ENCODE results near the gene ANKRD44. TPM values are rescaled to one million over a fixed set of nuclear protein-coding genes. Genes with fewer than 3 reads are reported as not detected.

The ANKRD44 gene
- total RNA-seq, 1 experiment from 2014 or later, result 2.4 TPM

GRCh38 chr2:197332641-197333040 is 22.1 kb upstream of the ANKRD44 start:
- ChIA-PET CTCF (no interaction called here), POLR2A (ENCODE audit: unreplicated experiment) (no interaction called here)
- H3K36me3 ChIP-seq (ENCODE audit: low read depth, low read length), result no peaks in the 10 kb centered on the region
- TF ChIP-seq EZH2 (IDR thresholded peaks at IDR 0.05; ENCODE audit: low read length, unreplicated experiment) (no peak), EZH2phosphoT487 (IDR thresholded peaks at IDR 0.05; ENCODE audit: borderline replicate concordance, low read length) (no peak), CTCF (conservative IDR thresholded peaks at IDR 0.05; ENCODE audit: low read depth, low read length) (no peak)
- H3K79me2 ChIP-seq (ENCODE audit: low read length), result no peaks in the 10 kb centered on the region
- H3F3A ChIP-seq (ENCODE audit: low read length, unreplicated experiment), result no peaks in the 10 kb centered on the region
- no TSS peak for BruUV-seq (replicated peaks)
- no peak overlapping the region for H3K4me2 ChIP-seq (ENCODE audit: low read length)
- H3K27me3 ChIP-seq (ENCODE audit: low read length), result no peaks in the 10 kb centered on the region
- H3K27ac ChIP-seq (ENCODE audit: low read length), result no peak overlapping the region
- DNase-seq, result no peak
- no peak overlapping the region for H3K4me3 ChIP-seq (ENCODE audit: low read length)
- no peak overlapping the region for H2AFZ ChIP-seq (ENCODE audit: low read length)
- no peaks in the 10 kb centered on the region for H3K9me2 ChIP-seq (replicated peaks; ENCODE audit: low read length)
- H4K20me1 ChIP-seq (ENCODE audit: low read length), result no peaks in the 10 kb centered on the region
- intact Hi-C loops (cut with micrococcal nuclease), result no loop called here
- no peak for ATAC-seq
- H3K9me3 ChIP-seq (ENCODE audit: low read length), result no peaks in the 10 kb centered on the region
- H3K9ac ChIP-seq (ENCODE audit: low read length), result no peak overlapping the region
- H3K4me1 ChIP-seq (ENCODE audit: insufficient read depth, low read length), result no peaks in the 10 kb centered on the region

- Histone ChIP-seq H3K9ac (ENCODE audit: low read length) (no peak overlapping the region), H3K9me3 (ENCODE audit: low read length) (no peaks in the 10 kb centered on the region), H2AFZ (ENCODE audit: low read length) (no peak overlapping the region), H3K27me3 (ENCODE audit: low read length) (peaks cover 7% of the 10 kb centered on the region; the same call in 1 of the 2 replicates), H3K79me2 (ENCODE audit: low read length) (no peaks in the 10 kb centered on the region), H3K27ac (ENCODE audit: low read length) (no peak overlapping the region), H3K36me3 (ENCODE audit: low read depth, low read length) (no peaks in the 10 kb centered on the region), H3K4me3 (ENCODE audit: low read length) (no peak overlapping the region), H3K9me2 (replicated peaks; ENCODE audit: low read length) (no peaks in the 10 kb centered on the region), H3K4me1 (ENCODE audit: insufficient read depth, low read length) (no peaks in the 10 kb centered on the region), H4K20me1 (ENCODE audit: low read length) (no peaks in the 10 kb centered on the region), H3K4me2 (ENCODE audit: low read length) (no peak overlapping the region), H3F3A (ENCODE audit: low read length, unreplicated experiment) (no peaks in the 10 kb centered on the region)
- no TSS peak for BruUV-seq (replicated peaks)
- DNase-seq, result no peak
- POLR2A ChIA-PET (ENCODE audit: unreplicated experiment), result no interaction called here
- ATAC-seq, result no peak
- intact Hi-C loops (cut with micrococcal nuclease), result loop anchor here (2.0 kb wide), 1 partner anchor 448 kb away; no protein-coding TSS in a partner anchor
- no peak for TF ChIP-seq EZH2 (IDR thresholded peaks at IDR 0.05; ENCODE audit: low read length, unreplicated experiment)
- TF ChIP-seq CTCF (conservative IDR thresholded peaks at IDR 0.05; ENCODE audit: low read depth, low read length), result no peak
- CTCF ChIA-PET, result interaction anchor here (0.6 kb wide), 1 partner anchor 238 kb away, joined by 4 read pairs; no protein-coding TSS in a partner anchor
Observed at GRCh38 chr2:197328461-197328860, 17.9 kb upstream of the ANKRD44 start.

GRCh38 chr2:197327472-197328098 is 17.0 kb upstream of the ANKRD44 start:
- H3K36me3 ChIP-seq (ENCODE audit: low read depth, low read length), result no peaks in the 10 kb centered on the region
- ChIA-PET CTCF (no interaction called here), POLR2A (ENCODE audit: unreplicated experiment) (interaction anchor here (0.6 kb wide), 1 partner anchor 66 kb away, joined by 6 read pairs; no protein-coding TSS in a partner anchor)
- intact Hi-C loops (cut with micrococcal nuclease), result loop anchor here (2.0 kb wide), 1 partner anchor 449 kb away; no protein-coding TSS in a partner anchor
- DNase-seq (no peak), ATAC-seq (no peak)
- H3K4me2 ChIP-seq (ENCODE audit: low read length), result no peak overlapping the region
- H4K20me1 ChIP-seq (ENCODE audit: low read length), result no peaks in the 10 kb centered on the region
- no peaks in the 10 kb centered on the region for H3K9me3 ChIP-seq (ENCODE audit: low read length)
- no TSS peak for BruUV-seq (replicated peaks)
- TF ChIP-seq EZH2phosphoT487 (IDR thresholded peaks at IDR 0.05; ENCODE audit: borderline replicate concordance, low read length) (no peak), CTCF (conservative IDR thresholded peaks at IDR 0.05; ENCODE audit: low read depth, low read length) (no peak), EZH2 (IDR thresholded peaks at IDR 0.05; ENCODE audit: low read length, unreplicated experiment) (no peak)
- no peak overlapping the region for H2AFZ ChIP-seq (ENCODE audit: low read length)
- H3K27me3 ChIP-seq (ENCODE audit: low read length), result peaks cover 7% of the 10 kb centered on the region; the same call in 1 of the 2 replicates
- H3K9me2 ChIP-seq (replicated peaks; ENCODE audit: low read length), result no peaks in the 10 kb centered on the region
- H3K9ac ChIP-seq (ENCODE audit: low read length), result no peak overlapping the region
- no peaks in the 10 kb centered on the region for H3K79me2 ChIP-seq (ENCODE audit: low read length)
- no peaks in the 10 kb centered on the region for H3K4me1 ChIP-seq (ENCODE audit: insufficient read depth, low read length)
- no peak overlapping the region for H3K27ac ChIP-seq (ENCODE audit: low read length)
- H3K4me3 ChIP-seq (ENCODE audit: low read length), result no peak overlapping the region
- H3F3A ChIP-seq (ENCODE audit: low read length, unreplicated experiment), result no peaks in the 10 kb centered on the region

Measured in PC-3 (cell line).